Progenitor cell of endocrine pancreas (in vitro differentiated cells): ENCODE measurements around the gene BAMBI. TPM values are rescaled to one million over a fixed set of nuclear protein-coding genes. Genes with fewer than 3 reads are reported as not detected.

ENCODE experiments used
- DNase-seq: peaks from one replicate; pipeline ENCODE4 v3.0.0; 2021; ENCODE audit warnings: low spot score; ENCODE audit not compliant: unreplicated experiment
- H3K27ac Mint-ChIP-seq: 2 replicates; pipeline ENCODE4 v1.8.0; 2021; ENCODE audit warnings: mild to moderate bottlenecking, moderate library complexity, mixed read lengths
- H3K27me3 Mint-ChIP-seq: 2 replicates; pipeline ENCODE4 v1.8.0; 2021; ENCODE audit warnings: mixed read lengths
- H3K36me3 Mint-ChIP-seq: 2 replicates; pipeline ENCODE4 v1.8.0; 2022; ENCODE audit warnings: mixed read lengths; ENCODE audit not compliant: insufficient read depth
- H3K4me1 Mint-ChIP-seq: 2 replicates; pipeline ENCODE4 v1.8.0; 2021; ENCODE audit warnings: low read depth, mixed read lengths
- H3K4me3 Mint-ChIP-seq: 2 replicates; pipeline ENCODE4 v1.8.0; 2021; ENCODE audit warnings: low read depth, mild to moderate bottlenecking, moderate library complexity, mixed read lengths
- H3K9me3 Mint-ChIP-seq: 2 replicates; pipeline ENCODE4 v1.8.0; 2021; ENCODE audit warnings: low read depth, mixed read lengths
- total RNA-seq: library from RNA; stranded (reverse); gene quantifications from 2 replicates; pipeline ENCODE4 v1.2.1, GENCODE V29; 2021
- TF ChIP-seq, protein P1 (sequence below): fragments of 200-600 bp; sonication (generic); IDR thresholded peaks from one replicate; pipeline ENCODE4 v1.5.0; 2021; ENCODE audit warnings: antibody characterized with exemption, mild to moderate bottlenecking; ENCODE audit not compliant: unreplicated experiment

BAMBI gene
- total RNA-seq, 1 donor from 2014 or later = 31.4 TPM

GRCh38 chr10:28721318-28721951, 44.1 kb downstream of the BAMBI start:
- Mint-ChIP-seq H3K36me3 (no peaks in the 10 kb centered on the region), H3K27ac (no peak overlapping the region), H3K9me3 (no peaks in the 10 kb centered on the region), H3K4me3 (peak overlapping the region; percentile 76), H3K27me3 (peaks cover 5% of the 10 kb centered on the region), H3K4me1 (peaks cover 10% of the 10 kb centered on the region)
- no peak for DNase-seq
- TF ChIP-seq, protein P1, sequence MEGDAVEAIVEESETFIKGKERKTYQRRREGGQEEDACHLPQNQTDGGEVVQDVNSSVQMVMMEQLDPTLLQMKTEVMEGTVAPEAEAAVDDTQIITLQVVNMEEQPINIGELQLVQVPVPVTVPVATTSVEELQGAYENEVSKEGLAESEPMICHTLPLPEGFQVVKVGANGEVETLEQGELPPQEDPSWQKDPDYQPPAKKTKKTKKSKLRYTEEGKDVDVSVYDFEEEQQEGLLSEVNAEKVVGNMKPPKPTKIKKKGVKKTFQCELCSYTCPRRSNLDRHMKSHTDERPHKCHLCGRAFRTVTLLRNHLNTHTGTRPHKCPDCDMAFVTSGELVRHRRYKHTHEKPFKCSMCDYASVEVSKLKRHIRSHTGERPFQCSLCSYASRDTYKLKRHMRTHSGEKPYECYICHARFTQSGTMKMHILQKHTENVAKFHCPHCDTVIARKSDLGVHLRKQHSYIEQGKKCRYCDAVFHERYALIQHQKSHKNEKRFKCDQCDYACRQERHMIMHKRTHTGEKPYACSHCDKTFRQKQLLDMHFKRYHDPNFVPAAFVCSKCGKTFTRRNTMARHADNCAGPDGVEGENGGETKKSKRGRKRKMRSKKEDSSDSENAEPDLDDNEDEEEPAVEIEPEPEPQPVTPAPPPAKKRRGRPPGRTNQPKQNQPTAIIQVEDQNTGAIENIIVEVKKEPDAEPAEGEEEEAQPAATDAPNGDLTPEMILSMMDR = no peak

DNA sequence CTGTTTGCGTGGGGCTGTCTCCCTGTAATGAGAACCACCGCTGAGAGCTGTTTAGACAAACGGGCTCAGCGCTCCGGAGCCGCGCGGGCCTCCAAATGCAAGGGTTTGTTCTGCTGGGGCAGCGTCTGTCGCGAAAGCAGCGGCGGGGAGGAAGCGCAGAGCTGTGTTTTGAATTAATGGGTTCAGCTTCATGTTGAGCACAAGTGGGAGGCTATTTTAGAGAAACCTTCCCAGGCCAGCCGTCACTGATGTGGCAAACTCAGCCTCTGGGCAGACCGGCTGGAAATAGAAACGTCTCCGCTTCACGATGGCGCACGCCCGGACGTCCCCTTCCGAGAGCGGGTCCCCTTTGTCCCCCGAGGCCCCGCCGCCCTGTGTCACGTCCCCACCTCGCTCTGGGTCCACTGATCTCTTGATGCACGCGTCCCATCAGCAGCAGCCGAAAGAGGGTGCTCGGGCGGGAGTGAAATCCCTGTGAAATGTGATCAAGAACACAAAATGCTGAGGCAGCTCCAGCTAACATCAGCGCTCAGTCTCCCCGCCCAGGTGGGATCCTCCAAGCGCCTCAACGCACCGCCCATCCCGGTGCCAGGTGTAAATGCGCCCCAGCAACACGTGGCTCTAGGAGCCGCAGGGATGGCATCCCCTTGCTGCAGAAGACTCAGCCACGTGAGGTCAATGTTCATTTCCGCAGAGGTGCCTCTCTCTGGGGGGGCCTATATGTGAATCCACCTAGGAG, 44.9 kb downstream of the BAMBI start:
- peak; percentile 30 for DNase-seq
- Mint-ChIP-seq H3K9me3 (no peaks in the 10 kb centered on the region), H3K27ac (peak overlapping the region; percentile 90), H3K4me3 (peak overlapping the region; percentile 76), H3K36me3 (no peaks in the 10 kb centered on the region), H3K27me3 (peaks cover 5% of the 10 kb centered on the region), H3K4me1 (peaks cover 10% of the 10 kb centered on the region)
- TF ChIP-seq, protein P1 = no peak

DNA sequence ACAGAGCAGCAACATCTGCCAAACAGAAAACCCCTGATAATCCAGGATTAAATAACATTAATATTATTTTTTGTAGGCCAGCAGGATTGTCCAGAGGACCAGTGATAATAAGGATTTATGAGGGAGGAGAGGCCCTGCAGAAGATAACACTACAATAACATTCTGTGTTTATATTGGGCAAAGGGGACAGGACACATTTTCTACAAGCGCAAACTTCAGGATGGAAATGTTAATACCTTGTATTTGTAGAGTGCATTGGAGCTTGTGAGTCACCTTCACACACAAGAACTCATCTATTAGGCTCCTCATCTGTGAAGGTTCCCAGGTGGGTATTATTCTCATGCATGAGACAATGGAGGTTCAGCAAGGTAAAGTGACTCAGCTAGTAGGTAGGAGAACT, 51.0 kb downstream of the BAMBI start:
- Mint-ChIP-seq H3K27me3 (no peaks in the 10 kb centered on the region), H3K4me3 (no peak overlapping the region), H3K36me3 (peaks cover 1% of the 10 kb centered on the region), H3K27ac (peak overlapping the region; percentile 56), H3K9me3 (peaks cover 3% of the 10 kb centered on the region), H3K4me1 (peaks cover 8% of the 10 kb centered on the region)
- no peak for DNase-seq
- TF ChIP-seq, protein P1 = no peak

GRCh38 chr10:28730031-28730778, 52.9 kb downstream of the BAMBI start:
- DNase-seq = no peak
- Mint-ChIP-seq H3K27me3 (no peaks in the 10 kb centered on the region), H3K9me3 (peaks cover 9% of the 10 kb centered on the region), H3K4me1 (peaks cover 8% of the 10 kb centered on the region), H3K27ac (peak overlapping the region; percentile 9), H3K4me3 (no peak overlapping the region), H3K36me3 (peaks cover 1% of the 10 kb centered on the region)
- TF ChIP-seq, protein P1 = no peak

DNA sequence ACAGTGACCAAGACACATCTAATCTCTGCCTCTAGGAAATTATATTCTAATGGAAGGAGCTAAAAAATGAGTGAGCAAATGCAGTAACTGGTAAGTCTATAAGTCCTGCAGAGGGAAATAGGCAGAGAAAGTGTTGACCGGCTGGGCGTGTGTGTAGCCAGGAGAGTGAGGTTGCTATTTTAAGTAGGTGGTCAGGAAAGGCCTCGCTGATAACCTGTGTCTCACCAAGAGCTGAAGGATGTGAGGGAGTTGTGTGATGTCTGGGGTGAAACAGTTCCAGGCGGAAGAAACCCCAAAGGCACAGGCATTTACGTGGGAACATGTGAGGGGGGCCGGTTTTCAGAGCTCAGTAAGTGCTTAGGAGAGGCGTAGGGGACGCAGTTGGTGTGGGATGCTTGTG, 54.8 kb downstream of the BAMBI start:
- Mint-ChIP-seq H3K9me3 (peaks cover 9% of the 10 kb centered on the region), H3K4me1 (peaks cover 9% of the 10 kb centered on the region), H3K27me3 (no peaks in the 10 kb centered on the region), H3K4me3 (no peak overlapping the region), H3K36me3 (peaks cover 1% of the 10 kb centered on the region), H3K27ac (no peak overlapping the region)
- TF ChIP-seq, protein P1 = no peak
- no peak for DNase-seq
